Fibroblast of upper back skin (primary cell): ENCODE results near the gene SLC39A9.
"Not testable (repeated sequence)": the region's sequence is repeated elsewhere in the genome, so short reads cannot be mapped to it uniquely, and the experiment has no call there.

Experiments used
- DNase-seq: peaks from one replicate; pipeline ENCODE4 v3.0.0-alpha.2; 2013

The SLC39A9 gene

DNA sequence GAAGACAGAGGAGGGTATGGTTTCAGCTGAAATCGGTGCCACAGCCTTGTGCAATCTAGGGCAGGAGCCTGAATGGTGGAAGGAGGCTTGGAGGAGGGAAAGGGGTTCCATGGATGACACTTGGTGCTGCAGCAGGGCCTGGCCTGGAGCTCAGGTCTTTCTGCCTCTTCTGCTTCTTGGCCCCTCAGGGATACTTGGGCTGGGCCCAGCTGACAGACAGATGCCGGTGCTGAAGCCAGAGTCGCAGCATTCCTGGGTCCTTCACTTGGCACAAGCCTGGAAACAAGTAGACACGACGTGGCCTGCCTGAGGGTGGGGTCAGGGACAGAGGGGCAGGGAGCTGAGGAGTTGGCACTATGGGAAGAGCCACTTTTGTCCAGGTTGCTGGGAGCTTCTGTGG lies 81.6 kb downstream of the SLC39A9 start:
- no peak for DNase-seq

DNA sequence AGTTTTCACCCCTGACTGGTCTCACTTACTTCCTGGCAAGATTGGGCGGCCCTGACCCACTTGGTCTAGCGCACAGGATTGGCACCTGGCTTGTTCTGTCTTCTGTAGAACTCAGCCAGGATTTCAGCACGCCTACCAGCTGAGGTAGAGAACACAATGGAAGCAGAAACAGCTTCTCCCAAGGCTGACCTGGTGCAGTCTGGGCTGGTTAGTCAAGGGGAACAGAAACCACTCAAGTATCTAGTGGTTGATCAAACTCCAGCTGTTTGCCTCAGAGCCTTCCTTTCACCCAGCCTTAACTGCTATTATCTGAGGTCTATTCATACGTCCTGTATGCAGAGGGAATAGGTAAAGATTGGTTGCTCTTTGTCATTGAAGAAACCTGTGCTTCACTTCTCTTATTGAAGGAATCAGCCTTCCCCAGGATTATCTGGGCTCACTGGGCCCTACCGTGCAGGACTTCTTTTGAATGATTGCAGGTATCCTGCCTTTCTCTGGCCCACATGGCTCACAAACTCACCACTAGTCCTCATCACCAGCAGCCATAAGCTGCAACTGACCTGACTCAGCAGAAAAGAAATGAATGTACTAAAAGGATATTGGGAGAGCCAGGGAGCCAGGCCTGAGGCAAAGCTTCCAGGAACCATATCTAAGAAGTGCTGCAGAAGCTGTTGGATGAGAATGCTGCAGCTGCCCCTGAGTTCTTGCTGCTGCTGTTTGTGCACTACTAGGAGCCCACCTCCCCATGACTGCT lies 83.5 kb downstream of the SLC39A9 start:
- DNase-seq: no peak

DNA sequence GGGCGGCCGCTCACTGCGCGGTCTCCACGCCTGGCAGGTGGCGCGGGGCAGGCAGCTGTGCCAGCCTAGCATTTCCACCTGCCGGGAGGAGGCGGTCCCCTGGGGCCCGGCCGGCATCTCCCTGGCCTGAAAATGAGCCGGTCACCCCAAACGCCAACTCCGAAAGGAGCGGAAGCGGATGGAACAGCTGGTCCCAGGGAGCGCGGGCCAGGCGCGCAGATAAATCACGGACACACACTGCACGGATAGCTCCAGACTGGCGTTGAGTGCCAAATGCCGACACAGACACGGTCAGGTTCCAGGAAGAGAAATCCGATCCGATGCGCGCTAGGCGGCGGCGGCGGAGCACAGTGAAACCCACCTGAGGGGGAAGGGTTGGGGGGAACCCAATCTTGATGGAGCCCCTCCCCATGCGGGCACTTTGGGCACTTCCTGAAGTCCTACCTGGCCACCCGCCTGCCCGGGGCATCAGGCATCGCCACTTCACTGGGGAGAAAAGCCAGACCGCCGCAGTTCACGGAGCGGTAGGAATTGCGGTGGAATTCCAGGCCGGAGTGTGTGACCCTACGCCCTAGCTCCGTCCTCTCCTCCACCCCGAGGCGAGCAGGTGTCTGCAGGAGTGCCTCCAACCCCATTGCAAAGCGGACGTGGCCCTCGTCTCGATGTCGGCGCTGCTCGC lies 85.4 kb downstream of the SLC39A9 start:
- no peak for DNase-seq

DNA sequence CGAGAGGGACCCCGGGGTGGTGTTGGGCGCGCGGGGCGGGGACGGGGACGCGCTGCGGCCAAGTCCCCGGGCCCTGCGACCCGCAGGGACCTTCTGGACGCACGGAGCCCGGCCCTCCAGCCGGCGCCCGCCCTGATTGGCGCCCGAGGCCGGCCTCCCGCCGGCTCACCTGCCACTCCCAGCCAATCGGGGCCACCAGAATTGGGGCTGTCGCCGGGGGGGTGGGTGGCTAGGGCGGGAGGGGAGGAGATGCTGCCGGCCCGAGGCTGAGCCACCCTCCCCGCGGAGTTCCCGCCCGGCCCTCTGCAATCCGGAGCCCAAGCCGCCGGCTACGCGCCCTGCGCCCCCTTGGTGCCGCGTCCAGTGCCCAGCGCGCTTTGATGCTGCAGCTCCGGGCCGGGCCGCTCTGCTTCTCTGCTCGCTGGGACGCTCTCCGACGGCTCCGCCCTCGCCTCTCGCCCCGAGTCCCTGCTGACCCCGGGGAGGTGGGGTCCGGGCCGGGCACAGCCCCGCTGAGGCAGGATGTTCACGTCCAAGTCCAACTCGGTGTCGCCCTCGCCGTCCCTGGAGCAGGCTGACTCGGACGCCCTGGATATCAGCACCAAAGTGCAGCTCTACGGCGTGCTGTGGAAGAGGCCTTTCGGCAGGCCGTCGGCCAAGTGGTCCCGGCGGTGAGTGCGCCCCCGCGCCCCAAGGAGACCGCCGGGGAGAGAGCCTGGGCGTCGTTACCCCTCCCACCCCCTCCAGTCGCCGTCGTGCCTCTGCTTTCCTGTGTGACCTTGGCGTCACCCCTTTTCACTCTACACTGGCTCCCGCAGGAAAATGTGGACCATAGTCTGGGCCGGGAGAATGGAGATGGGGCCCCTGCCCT lies 86.2 kb downstream of the SLC39A9 start, which contains the start of gene PLEKHD1:
TSS of gene PLEKHD1 (plus strand) at position 285 of the 871 bp plus-strand sequence. CDS start at position 523, 238 bp downstream.
- DNase-seq: no peak

DNA sequence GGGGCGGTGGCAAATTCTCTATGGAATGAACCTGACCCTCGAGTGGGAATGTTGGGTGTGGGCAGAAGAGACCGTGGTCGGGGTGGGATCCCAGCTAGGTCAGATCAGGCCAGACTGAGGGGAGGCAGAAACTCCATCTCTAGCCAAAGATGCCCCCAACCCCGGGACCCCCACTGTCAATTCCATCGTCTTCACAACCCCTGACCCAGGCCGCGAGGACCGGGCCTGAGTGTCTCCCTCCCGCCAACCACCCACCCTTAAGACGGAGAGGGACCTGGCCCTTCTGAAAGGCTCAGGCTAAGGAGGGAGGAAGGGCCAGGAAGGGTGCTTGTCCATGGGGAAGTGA lies 86.8 kb downstream of the SLC39A9 start:
- DNase-seq: no peak

DNA sequence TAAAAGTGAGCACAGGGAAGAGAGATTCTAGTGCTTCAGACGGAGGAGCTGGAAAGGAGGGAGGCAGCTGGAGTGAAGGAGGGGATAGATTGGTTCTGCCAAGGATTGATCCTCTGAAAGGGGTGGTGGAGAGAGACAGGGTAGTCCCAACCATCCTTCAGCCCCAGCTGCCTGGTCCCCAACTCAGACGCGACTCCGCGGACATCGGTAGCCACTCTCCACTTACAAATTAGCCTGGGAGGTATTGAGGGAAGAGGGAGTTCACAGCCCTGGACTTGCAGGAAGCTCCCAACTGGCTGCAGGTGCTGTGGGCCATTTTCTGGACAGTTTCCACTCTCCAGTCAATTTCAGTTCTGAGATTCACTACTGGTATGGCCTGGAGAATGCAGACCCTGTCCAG lies 87.2 kb downstream of the SLC39A9 start:
- no peak for DNase-seq

DNA sequence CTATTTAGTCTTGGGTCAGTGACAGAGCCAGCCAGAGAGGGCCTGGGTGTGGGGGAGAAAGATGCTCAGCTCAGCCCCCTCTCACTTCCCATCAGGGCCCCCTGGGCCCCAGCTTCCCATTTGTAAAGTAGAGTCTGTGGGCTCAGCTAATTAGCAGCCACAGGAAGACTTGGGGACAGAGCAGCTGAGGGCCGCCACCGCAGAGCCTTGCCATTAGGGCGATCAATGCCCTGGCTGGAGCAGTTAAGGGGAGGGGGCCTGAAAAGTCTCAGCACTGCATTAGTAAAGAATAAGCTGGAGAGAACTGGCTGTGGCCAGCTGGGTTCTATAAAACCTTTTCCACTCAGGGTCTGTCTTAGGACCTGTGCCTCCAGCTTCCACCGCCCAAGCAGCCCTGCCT lies 88.7 kb downstream of the SLC39A9 start:
- DNase-seq: no peak

DNA sequence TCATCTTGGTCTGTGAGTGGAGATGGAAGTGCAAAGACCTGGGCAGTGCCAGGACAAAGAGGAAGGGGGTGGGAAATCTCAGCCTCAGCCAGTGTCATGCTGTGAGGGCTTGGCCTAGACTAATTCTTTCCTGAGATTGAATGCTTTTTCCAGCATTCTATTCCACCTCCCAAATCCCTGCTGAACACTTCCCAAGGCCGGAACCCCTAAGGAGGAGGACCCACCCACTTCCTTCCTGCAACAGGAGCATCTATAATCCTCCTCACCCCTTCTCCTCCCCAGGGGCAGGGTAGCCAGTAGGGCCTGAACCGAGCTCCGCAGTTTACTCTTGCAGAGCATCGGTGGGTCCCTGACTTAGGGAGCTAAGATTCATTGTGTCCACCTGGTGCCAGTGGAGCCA lies 89.3 kb downstream of the SLC39A9 start:
- DNase-seq: no peak

DNA sequence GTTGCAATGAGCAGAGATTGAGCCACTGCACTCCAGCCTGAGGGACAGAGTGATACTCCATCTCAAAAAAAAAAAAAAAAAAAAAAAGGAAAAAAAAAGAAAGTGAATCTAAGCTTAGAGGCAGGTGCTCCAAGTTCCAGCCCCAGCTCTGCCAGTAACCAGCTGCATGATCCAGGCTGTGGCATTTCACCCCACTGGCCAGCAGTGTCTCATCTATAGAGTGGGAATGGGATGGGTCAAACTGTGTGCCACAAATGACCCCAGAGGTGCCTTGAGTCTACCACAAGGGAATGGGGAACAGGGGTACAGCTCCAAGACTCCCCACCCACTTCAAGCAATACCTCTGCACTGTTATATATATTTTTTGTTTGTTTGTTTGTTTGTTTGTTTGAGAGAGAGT lies 91.0 kb downstream of the SLC39A9 start:
- DNase-seq: no peak

DNA sequence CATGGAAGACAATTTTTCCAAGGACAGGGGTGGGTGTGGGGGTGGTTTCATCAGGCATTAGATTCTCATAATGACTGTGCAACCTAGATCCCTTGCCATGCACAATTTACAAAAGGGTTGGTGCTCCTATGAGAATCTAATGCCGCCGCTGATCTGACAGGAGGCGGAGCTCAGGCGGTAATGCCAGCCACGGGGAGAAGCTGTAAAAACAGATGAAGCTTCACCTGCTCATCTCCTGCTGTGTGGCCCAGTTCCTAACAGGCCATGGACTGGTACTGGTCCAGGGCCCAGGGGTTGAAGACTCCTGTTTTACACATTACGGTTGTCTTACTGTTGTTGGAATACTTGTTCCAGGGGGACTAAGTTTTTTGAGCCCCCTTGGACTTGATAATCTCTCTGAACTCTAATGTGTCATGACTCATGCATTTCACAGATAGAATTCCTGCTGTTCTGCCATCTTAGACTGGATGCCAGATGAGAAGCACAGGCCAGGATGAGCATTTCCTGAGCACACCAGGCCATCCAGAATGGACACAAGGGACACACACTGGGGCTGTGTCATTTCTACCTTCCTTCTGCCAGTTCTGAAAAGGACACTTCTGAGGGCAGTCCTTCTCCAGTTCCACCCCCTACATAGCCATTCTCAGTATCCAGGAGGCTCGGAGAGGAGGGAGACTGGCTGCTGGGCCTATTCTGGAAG lies 91.9 kb downstream of the SLC39A9 start:
- DNase-seq: no peak

DNA sequence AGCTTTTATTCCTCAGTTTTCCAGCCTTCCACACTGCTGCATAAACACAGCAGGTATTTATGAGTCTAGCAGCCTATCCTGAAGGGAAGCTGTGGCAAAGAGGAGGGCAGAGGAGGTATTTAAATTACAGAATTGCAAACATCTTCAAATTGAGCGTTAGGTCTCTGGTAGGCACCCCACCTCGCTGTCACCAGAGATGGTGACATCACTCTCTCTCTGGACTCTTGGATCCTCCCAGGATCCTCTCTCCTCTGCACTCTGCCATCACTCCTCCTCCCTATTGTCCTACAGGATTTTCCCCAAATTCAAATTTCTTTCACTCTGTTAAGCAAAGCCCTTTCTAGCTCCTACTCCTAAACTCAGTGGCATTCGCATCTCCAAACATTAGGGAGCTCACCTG lies 92.7 kb downstream of the SLC39A9 start:
- DNase-seq: no peak

DNA sequence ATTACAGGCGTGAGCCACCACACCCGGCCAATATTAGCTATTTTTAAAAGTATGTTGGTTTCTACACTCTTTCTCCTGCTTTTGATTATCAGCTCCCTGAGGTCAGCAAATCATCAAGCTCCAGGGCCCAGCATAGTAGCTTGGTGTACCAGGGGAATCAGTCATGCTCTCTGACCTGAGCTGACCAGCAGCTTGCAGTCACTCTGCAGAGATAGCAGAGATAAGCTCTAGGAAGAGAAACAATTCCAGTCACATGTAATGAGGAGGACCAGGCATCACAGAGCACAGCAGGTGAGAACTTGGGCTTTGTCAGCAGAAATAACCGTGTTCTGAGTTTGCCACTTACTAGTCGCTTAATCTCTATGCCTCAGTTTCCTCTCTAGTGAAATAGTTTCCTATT lies 94.5 kb downstream of the SLC39A9 start:
- no peak for DNase-seq

DNA sequence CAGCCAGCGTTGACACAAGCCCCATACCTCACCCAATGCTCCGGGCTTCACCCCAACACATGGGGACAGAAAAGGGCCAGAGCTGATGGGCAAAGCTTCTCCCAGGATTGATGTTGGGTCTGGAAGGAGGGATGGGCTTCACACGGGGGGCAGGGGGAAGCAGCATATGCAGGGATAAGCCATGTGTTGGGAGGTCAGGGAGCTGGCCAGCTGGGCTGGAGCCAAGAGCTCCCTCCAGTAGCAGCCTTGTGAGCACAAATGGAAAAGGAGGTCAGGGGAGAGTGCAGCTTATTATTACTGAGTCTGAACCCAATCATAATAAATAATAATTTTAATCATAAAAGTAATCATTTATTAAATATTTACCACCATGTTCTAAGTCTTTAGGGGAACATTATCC lies 95.3 kb downstream of the SLC39A9 start:
- no peak for DNase-seq

DNA sequence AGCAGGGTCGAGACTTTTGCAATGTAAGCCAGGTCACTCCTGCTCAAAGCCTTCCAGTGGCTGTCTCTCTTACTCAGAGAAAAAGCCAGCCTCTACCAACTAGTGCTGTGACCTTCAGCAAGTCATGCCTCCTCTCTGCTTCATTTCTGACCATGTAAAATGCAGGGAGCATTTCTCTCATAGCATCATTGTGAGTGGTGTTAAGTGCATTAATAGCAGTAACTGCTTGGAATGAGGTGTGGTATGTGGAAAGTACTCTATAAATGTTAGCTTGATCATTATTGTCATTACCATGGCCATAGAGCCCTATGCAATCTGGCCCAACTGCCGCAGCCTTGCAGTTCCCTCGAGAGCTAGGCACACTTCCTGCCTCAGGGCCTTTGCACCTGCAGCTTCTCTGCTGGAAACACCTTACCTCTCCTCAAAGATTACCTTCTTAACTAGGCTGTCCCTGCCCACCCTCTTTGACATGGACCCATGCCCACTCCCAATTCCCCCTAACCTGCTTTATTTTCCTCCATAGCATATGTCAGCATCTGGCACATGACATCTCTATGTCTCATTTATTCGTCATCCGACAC lies 96.9 kb downstream of the SLC39A9 start:
- no peak for DNase-seq

DNA sequence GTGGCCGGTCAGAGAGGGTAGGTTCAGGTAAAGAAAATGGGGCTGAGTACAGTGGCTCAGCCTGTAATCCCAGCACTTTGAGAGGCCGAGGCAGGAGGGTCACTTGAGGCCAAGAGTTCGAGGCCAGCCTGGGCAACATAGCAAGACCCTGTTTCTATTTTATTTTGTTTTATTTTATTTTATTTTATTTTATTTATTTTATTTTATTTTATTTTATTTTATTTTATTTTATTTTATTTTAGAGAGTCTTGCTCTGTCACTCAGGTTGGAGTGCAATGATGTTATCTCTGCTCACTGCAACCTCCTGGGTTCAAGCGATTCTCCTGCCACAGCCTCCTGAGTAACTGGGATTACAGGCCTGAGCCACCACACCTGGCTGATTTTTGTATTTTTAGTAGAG lies 99.4 kb downstream of the SLC39A9 start:
- DNase-seq: not testable (repeated sequence)

DNA sequence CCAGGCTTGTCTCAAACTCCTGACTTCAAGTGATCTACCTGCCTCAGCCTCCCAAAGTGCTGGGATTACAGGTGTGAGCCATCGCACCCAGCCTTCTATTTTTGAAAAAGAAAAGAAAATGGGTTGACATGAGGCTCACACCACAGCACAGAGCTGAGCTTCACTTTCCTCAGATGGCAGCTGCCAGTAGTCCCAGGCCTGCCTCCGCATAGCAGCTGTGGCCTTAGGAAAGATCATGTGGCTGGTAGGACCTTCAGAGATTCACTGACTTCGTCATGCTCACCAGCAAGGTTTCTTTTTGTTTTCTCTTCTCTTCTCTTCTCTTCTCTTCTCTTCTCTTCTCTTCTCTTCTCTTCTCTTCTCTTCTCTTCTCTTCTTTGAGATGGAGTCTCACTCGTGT lies 99.8 kb downstream of the SLC39A9 start:
- not testable (repeated sequence) for DNase-seq

DNA sequence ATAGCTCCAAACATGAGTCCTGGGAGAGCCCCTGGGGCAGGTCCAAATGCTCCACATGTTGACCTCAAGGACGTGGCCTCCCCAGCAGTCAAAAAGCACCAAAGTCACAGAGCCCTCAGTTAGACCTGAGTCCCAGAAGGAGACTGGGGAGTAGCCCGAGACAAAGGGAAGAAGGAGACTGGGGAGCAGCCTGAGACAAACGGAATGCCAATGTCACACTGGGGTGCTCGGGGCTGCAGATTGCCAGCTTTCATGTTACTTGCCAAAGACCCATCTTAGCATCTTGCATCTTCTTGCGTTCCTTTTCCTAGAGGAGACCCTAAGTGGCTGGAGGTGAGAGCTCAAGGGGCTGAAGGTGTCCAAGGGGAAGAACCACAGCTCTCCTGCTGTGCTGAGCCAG lies 100.9 kb downstream of the SLC39A9 start:
- DNase-seq: no peak

DNA sequence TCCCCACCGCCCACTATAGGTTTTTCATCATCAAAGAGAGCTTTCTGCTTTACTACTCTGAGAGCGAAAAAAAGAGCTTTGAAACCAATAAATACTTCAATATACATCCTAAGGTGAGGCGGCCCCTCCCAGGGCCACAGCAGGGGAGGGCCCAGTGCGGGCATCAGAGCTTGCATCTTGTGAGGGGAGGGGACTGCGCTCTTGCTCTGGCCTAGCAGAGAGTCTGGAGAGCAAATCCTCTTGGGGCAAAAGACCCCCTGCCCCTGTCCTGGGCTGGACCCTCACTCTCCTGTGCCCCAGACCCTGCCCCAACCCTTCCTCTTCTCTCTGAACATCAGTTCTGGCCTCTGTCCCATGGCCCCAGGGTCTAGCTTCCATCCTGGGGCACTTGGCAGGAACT lies 101.6 kb downstream of the SLC39A9 start:
- no peak for DNase-seq

DNA sequence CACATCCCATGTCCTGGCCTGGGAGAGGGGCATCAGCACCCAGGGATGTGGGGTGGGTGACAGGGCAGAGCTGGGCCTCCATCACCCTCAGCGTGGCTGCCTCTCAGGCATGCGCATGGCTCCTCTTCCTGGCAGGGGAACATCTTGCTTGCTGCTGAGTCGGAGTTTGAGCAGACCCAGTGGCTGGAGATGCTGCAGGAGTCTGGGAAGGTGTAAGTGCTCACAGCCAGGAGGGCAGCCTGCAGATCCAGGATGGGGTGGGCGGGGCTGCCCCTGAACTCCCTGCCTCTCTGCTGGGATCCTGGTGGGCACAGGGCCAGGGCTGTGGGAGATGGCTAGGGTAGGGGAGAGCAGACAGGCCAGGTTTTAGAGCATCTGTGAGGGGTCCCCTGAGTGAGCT lies 102.2 kb downstream of the SLC39A9 start:
- no peak for DNase-seq

DNA sequence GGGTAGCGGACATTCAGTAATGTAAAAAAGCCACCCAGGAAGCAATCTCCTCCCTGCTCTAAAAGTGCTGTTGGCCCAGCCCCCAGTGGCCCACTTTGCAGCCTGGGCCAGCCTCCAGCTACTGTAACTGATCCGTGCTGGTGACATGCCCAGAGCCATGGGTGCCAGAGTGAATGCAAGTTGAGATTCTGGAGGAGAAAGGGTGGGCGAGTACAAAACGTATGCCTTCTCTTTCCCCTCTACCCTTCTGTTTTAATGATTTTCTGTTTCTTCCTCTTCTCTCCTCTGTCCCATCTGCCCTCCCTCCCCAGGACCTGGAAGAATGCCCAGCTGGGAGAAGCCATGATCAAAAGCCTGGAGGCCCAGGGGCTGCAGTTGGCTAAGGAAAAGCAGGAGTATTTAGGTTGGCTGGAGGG lies 102.9 kb downstream of the SLC39A9 start:
- peak; percentile 16 for DNase-seq

DNA sequence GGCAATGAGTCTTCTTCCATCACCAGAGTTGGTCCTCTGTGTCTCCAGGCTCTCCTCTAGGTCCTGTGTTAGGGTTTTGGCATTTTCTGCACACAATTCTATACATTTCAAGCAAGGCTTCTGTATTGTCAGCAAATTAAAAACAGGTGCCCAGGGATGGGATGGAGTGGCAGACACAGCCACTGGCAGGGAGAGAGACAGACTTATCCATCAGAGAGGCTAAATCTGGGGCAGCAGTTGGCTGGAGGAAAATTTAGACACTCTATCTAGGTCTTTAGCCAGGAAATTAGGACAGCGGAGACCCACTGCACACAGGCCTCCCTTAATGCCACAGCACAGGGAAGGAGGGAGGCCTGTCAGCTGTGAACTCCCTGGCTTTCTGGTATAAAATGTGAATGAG lies 106.3 kb downstream of the SLC39A9 start:
- no peak for DNase-seq

DNA sequence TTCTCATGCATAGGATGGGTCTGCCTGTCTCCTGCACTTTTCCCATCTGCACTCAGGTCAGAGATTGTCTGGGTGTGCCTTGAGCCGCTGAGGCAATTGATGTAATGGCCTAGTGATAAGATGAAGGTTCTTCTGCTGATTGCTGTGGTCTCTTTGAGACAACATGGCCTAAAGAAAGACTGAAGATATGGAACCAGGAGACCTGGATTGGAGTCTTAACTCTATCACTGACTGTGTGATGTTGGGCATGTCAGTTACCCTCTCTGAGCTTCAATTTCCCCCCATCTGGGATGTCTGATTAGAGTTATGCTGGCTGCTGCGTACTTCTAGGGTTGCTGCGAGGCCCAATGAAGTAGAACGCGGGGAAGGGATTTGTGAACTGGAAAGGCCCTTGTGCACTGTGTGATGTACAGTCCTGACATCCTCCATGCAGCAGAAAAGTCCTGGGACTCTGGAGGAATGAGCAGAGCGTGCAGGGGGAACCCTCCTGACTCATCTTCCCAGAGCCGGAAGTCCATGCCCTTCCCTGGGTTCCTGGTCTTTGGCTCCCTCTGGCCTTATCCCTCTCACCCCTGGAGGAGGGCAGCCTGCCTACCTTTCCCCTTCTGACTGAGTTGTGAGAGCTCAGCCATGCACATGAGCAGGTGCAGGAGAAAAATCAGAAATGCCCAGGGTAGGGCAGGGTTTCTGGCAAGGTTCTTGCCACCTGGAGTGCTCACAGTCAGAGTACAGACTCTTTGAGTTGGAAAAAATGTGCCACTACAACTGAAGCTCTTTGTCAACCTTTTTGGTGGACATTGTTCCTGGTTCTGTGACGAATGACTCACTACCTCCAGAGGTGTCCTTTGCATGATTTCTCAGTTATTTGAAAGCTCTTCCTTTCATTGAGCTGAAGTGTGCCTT lies 107.1 kb downstream of the SLC39A9 start:
- DNase-seq: no peak
